Activated CD8-positive, alpha-beta memory T cell treated with anti-CD3 and anti-CD28 coated beads, Interleukin-2, amount 50 U/mL, for 1 hour (primary cell): ENCODE data around the gene IRS2.

ENCODE experiments used
- DNase-seq: peaks from one replicate; pipeline ENCODE4 v3.0.0-alpha.2; 2020; ENCODE audit errors: extremely low read depth

Gene IRS2

GRCh38 chr13:109706015-109706715 is 80.2 kb downstream of the IRS2 start:
- DNase-seq, result no peak

- DNase-seq, result no peak
These were observed 81.4 kb downstream of the IRS2 start for GRCh38 chr13:109704771-109705635.

- DNase-seq, result no peak
These were observed 83.1 kb downstream of the IRS2 start for GRCh38 chr13:109703250-109703649.
